ENCODE results near the gene ZDHHC20. TPM values are rescaled to one million over a fixed set of nuclear protein-coding genes. Genes with fewer than 3 reads are reported as not detected.

Gene ZDHHC20
- 110 and 132 TPM in 2 replicates for total RNA-seq

DNA sequence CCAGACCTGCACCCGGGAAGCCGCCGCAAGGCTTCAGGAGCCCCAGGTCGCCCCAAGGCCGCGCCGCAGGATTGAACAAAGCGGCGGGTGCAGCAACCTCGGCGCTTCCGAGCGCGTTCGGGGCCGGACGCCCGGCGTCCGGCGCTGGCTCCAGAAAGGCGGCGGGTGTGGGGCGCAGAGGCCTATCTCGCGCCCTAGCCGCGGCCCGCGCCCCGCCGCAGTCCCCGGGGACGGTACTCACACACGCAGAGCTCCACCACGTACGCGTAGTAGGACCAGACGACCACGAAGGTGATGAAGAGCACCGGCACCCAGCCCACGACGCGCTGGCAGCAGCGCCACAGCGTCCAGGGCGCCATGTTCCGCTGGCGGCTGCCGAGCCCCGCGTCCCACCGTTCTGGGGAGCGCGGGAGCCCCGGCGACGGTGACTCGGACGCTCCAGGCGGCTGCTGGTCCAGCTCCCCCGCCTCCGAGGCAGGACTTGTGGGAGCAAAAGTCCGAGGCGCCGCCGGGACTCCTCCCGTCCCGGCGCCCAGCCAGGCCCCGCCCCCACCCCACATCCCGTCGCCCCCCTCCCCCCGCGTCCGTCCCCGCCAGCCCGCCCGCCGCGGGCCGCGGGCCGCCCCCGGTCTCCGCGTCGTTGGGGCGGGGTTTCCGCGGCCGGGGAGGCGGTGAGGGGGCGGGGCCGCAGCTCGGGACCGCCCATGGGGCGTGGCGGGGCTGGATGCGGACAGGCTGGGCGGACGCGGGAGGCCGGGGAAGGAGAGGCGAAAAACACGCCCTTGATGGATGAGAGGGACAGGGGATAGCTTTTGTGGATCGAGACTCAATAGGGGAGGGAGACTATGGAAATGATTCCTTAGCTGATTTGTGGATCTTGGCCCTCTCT, at the start of gene ZDHHC20:
Gene ZDHHC20 (minus strand): TSS at position 491 of the 889 bp plus-strand sequence. CDS start 132 bp downstream, at position 359.

Other genes starting within 250 kb of the ZDHHC20 start
- gene MICU2, start 144.9 kb upstream of the ZDHHC20 start, total RNA-seq: 39.8 and 87.7 TPM in 2 replicates
- gene FGF9, start 211.8 kb upstream of the ZDHHC20 start, total RNA-seq: under 0.01 and 0.05 TPM in 2 replicates

All from smooth muscle cell of the umbilical artery (primary cell).